ENCODE results near the gene SMPD2. TPM values are rescaled to one million over a fixed set of nuclear protein-coding genes. Genes with fewer than 3 reads are reported as not detected.

SMPD2 gene
- total and polyA plus RNA-seq, 2 donors (not counting 1 experiment from before 2014, with no cell fraction given), result 35.7 to 43.9 TPM

DNA sequence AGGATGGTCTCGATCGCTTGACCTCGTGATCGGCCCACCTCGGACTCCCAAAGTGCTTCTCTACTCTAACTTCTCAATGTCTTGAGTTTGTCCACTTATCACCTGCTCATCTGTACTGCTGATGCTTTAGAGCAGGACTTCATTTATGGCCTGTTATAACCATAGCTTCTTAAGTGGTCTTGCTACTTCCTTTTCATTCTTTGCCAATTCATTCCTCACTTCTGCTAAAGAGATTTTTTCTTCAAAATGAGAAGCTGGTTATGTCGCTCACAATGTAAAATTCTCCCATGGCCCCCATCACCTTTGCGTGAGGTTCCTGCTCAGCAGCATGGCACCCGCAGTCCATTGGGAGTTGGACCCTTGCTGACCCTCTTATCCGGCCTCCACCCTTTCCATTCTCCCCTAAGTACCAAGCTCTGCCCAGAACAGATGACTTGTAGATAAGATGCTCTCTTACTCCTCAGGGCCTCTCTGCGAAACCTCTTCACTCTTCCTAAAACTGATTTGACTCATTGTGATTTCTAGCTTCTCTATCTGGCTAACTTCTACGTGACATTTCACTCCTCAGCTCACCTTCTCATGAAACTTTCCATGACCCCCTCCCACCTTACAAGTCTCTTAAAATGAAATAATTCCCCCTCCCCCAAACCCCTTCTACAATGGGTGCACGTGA lies 44.3 kb upstream of the SMPD2 start:
- ATAC-seq (ENCODE audit: low read depth), result no peak
- 88% methylated on average over 10 of the region's 12 CpGs for WGBS (ENCODE audit: insufficient coverage)
- peaks cover 4% of the 10 kb centered on the region for H3K27me3 Mint-ChIP-seq
- no peaks in the 10 kb centered on the region for H3K9me3 Mint-ChIP-seq (ENCODE audit: insufficient read depth)
- H3K4me3 Mint-ChIP-seq, result no peak overlapping the region
- DNase-seq, result no peak
- Histone ChIP-seq H3K9me3 (ENCODE audit: control extremely low read depth in 1 of 3, control insufficient read depth in 2 of 3, insufficient read depth in 1 of 3, low read length in 2 of 3) (no peaks in the 10 kb centered on the region), H3K27me3 (replicated peaks in 1 of 4; ENCODE audit: control extremely low read depth in 1 of 4, control insufficient read depth in 3 of 4, insufficient read depth in 4 of 4, low read length in 3 of 4) (no peaks in the 10 kb centered on the region), H3K36me3 (replicated peaks in 1 of 2; ENCODE audit: control extremely low read depth in 1 of 2, control insufficient read depth in 1 of 2, extremely low read depth in 1 of 2, insufficient read depth in 2 of 2, low read length in 1 of 2) (no peaks in the 10 kb centered on the region), H3K79me2 (ENCODE audit: control insufficient read depth, insufficient read depth, low read length) (no peaks in the 10 kb centered on the region), H3K27ac (ENCODE audit: low read length in 2 of 2) (no peak overlapping the region), H3K9ac (ENCODE audit: low read length) (no peak overlapping the region), H3K4me1 (ENCODE audit: control insufficient read depth in 2 of 2, insufficient read depth in 2 of 2, low read length in 2 of 2) (peaks cover 0 to 5% of the 10 kb centered on the region in 2 donors), H4K20me1 (ENCODE audit: control insufficient read depth, insufficient read depth, low read length, poor library complexity, severe bottlenecking) (no peaks in the 10 kb centered on the region), H3K4me2 (replicated peaks; ENCODE audit: low read depth, low read length, poor library complexity, severe bottlenecking) (no peak overlapping the region), H3K4me3 (ENCODE audit: control extremely low read depth in 1 of 5, extremely low read depth in 1 of 5, insufficient read depth in 1 of 5, low read depth in 2 of 5, low read length in 4 of 5) (no peak overlapping the region), H2AFZ (ENCODE audit: insufficient read depth, low read depth, low read length, poor library complexity, severe bottlenecking) (no peak overlapping the region)
- no peak for TF ChIP-seq EZH2 (IDR thresholded peaks at IDR 0.05; ENCODE audit: borderline replicate concordance, insufficient read depth, low read depth, low read length, poor library complexity, severe bottlenecking)
- TF ChIP-seq, protein P1, sequence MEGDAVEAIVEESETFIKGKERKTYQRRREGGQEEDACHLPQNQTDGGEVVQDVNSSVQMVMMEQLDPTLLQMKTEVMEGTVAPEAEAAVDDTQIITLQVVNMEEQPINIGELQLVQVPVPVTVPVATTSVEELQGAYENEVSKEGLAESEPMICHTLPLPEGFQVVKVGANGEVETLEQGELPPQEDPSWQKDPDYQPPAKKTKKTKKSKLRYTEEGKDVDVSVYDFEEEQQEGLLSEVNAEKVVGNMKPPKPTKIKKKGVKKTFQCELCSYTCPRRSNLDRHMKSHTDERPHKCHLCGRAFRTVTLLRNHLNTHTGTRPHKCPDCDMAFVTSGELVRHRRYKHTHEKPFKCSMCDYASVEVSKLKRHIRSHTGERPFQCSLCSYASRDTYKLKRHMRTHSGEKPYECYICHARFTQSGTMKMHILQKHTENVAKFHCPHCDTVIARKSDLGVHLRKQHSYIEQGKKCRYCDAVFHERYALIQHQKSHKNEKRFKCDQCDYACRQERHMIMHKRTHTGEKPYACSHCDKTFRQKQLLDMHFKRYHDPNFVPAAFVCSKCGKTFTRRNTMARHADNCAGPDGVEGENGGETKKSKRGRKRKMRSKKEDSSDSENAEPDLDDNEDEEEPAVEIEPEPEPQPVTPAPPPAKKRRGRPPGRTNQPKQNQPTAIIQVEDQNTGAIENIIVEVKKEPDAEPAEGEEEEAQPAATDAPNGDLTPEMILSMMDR (IDR thresholded peaks at IDR 0.05), result no peak
- intact Hi-C loops (cut with micrococcal nuclease), result no loop called here
- H3K27ac Mint-ChIP-seq, result no peak overlapping the region
- H3K4me1 Mint-ChIP-seq, result peaks cover under 1% of the 10 kb centered on the region
- CTCF ChIA-PET, result interaction anchor here (0.7 to 1.5 kb wide), 4 partner anchors 11 to 74 kb away, joined by 3 to 6 read pairs (median 4); partner anchors contain the start of gene CD164
- POLR2A ChIA-PET, result no interaction called here

DNA sequence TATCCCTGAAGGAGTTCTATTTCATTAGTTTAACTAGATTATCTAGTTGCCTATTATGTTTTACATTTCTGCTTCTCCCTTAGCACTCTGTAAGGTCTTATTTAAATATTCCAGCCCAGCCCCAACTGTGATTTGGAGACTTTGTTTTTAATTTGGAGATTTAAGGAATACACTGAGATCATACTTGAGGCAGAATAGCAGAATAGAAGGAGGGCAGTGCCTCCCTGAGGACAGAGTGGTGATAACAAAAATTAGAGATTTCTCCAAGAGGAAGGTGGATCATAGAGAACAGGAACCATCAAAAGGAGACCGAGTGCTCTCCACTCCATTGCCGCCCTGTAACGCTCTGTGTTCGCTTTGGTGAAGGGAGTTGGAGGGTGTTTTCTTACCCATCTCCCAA lies 43.5 kb upstream of the SMPD2 start:
- no peaks in the 10 kb centered on the region for H3K27me3 ChIP-seq (replicated peaks in 1 of 4; ENCODE audit: control extremely low read depth in 1 of 4, control insufficient read depth in 3 of 4, insufficient read depth in 4 of 4, low read length in 3 of 4)
- H2AFZ ChIP-seq (ENCODE audit: insufficient read depth, low read depth, low read length, poor library complexity, severe bottlenecking), result no peak overlapping the region
- H3K36me3 ChIP-seq (replicated peaks in 1 of 2; ENCODE audit: control extremely low read depth in 1 of 2, control insufficient read depth in 1 of 2, extremely low read depth in 1 of 2, insufficient read depth in 2 of 2, low read length in 1 of 2), result no peaks in the 10 kb centered on the region
- POLR2A ChIA-PET, result no interaction called here
- Mint-ChIP-seq H3K27ac (no peak overlapping the region), H3K4me3 (no peak overlapping the region), H3K27me3 (peaks cover 4% of the 10 kb centered on the region), H3K4me1 (no peaks in the 10 kb centered on the region), H3K9me3 (ENCODE audit: insufficient read depth) (no peaks in the 10 kb centered on the region)
- no peak overlapping the region for H3K4me3 ChIP-seq (ENCODE audit: control extremely low read depth in 1 of 5, extremely low read depth in 1 of 5, insufficient read depth in 1 of 5, low read depth in 2 of 5, low read length in 4 of 5)
- intact Hi-C loops (cut with micrococcal nuclease), result no loop called here
- CTCF ChIA-PET, result interaction anchor here (0.7 to 1.5 kb wide), 5 partner anchors 12 to 209 kb away, joined by 3 to 8 read pairs (median 5); partner anchors contain the start of gene CD164
- H3K4me2 ChIP-seq (replicated peaks; ENCODE audit: low read depth, low read length, poor library complexity, severe bottlenecking), result no peak overlapping the region
- no peaks in the 10 kb centered on the region for H3K9me3 ChIP-seq (ENCODE audit: control extremely low read depth in 1 of 3, control insufficient read depth in 2 of 3, insufficient read depth in 1 of 3, low read length in 2 of 3)
- H3K27ac ChIP-seq (ENCODE audit: low read length in 2 of 2), result no peak overlapping the region
- no peaks in the 10 kb centered on the region for H3K79me2 ChIP-seq (ENCODE audit: control insufficient read depth, insufficient read depth, low read length)
- ATAC-seq (ENCODE audit: low read depth) (no peak), DNase-seq (no peak)
- TF ChIP-seq EZH2 (IDR thresholded peaks at IDR 0.05; ENCODE audit: borderline replicate concordance, insufficient read depth, low read depth, low read length, poor library complexity, severe bottlenecking), result no peak
- TF ChIP-seq, protein P1 (IDR thresholded peaks at IDR 0.05), result no peak
- no peaks in the 10 kb centered on the region for H3K4me1 ChIP-seq (ENCODE audit: control insufficient read depth in 2 of 2, insufficient read depth in 2 of 2, low read length in 2 of 2)
- no peaks in the 10 kb centered on the region for H4K20me1 ChIP-seq (ENCODE audit: control insufficient read depth, insufficient read depth, low read length, poor library complexity, severe bottlenecking)
- WGBS (ENCODE audit: insufficient coverage), result no CpG with 5 or more reads among the region's 4 CpGs
- no peak overlapping the region for H3K9ac ChIP-seq (ENCODE audit: low read length)
